Heart left ventricle (tissue), 16 donors: Measurements from ENCODE around the gene EXPH5. TPM values are rescaled to one million over a fixed set of nuclear protein-coding genes. Genes with fewer than 3 reads are reported as not detected.

Experiments used
- ATAC-seq, 4 donors: fragments of 200-7000 bp; cut with Tn5 transposase; one replicate each; pipeline ENCODE4 v1.9.1; 2020 to 2022; ENCODE audit warnings: moderate library complexity in 4 of 4, mild to moderate bottlenecking in 3 of 4, moderate number of reproducible peaks in 1 of 4
- DNase-seq, 5 donors: peaks; one replicate each; pipeline ENCODE4 v3.0.0-alpha.2; 2020
- H3K27ac ChIP-seq, 12 donors: fragments of 200-600 bp; sonication (generic) in 4 of 12; one replicate each; pipeline versions ENCODE4 v1.5.0 to v1.8.0; 2016 to 2022; ENCODE audit warnings: mild to moderate bottlenecking in 2 of 12
- H3K27me3 ChIP-seq, 9 donors: fragments of 200-600 bp; sonication (generic) in 2 of 9; one replicate each; pipeline versions ENCODE4 v1.5.1 to v1.8.0; 2016 to 2022; ENCODE audit warnings: mild to moderate bottlenecking in 3 of 9
- H3K36me3 ChIP-seq, 9 donors: fragments of 200-600 bp; sonication (generic) in 2 of 9; one replicate each; pipeline versions ENCODE4 v1.5.0 to v1.8.0; 2018 to 2022; ENCODE audit warnings: mild to moderate bottlenecking in 2 of 9
- H3K4me1 ChIP-seq, 12 donors: fragments of 200-600 bp; sonication (generic) in 4 of 12; one replicate each; pipeline versions ENCODE4 v1.5.0 to v1.8.0; 2016 to 2022; ENCODE audit warnings: mild to moderate bottlenecking in 3 of 12
- H3K4me3 ChIP-seq, 12 donors: fragments of 200-600 bp; sonication (generic) in 4 of 12; one replicate each; pipeline versions ENCODE4 v1.5.0 to v1.8.0; 2017 to 2022; ENCODE audit warnings: mild to moderate bottlenecking in 9 of 12, moderate library complexity in 4 of 12
- H3K9me3 ChIP-seq, 12 donors: fragments of 200-600 bp; sonication (generic) in 4 of 12; one replicate each; pipeline versions ENCODE4 v1.5.0 to v1.8.0; 2016 to 2022; ENCODE audit warnings: mild to moderate bottlenecking in 1 of 12
- POLR2A ChIP-seq, 2 donors: fragments of 450-650 bp; IDR thresholded peaks; one replicate each; pipeline ENCODE4 v1.6.1; 2017; ENCODE audit warnings: antibody characterized with exemption in 2 of 2, mild to moderate bottlenecking in 2 of 2, moderate library complexity in 2 of 2
- WGBS, 4 donors: extraction: QIAGEN DNeasy Blood & Tissue Kit in 2 of 4; methylation state at CpG; one replicate each; pipeline versions ENCODE4 v1.1.5 to v1.1.7; 2013 to 2018; 5-methylcytosine and 5-hydroxymethylcytosine counted together
- intact Hi-C, 10 donors: fragments of 100-400 bp; cut with DNase I; formaldehyde crosslinking; loops; one replicate each; pipeline versions ENCODE4 v1.11.1 to v1.14.2; 2022
- polyA plus RNA-seq, 2 donors: library from polyadenylated mRNA; stranded (reverse); fragments of 200-250 nt; gene quantifications; one replicate each; pipeline ENCODE4 v1.2.3, GENCODE V29; 2013
- total RNA-seq, 9 donors: library from RNA; depleted of rRNA in 2 of 9; stranded (reverse); fragments of >200 nt in 2 of 9; fragmentation: NEBNext Ultra II Directional in 3 of 9; extraction: Animal tissue kit (Norgen Biotek cat#: 25700) in 3 of 9; gene quantifications; one replicate each; pipeline versions ENCODE4 v1.1.0 to v1.2.4, GENCODE V29; 2016 to 2023
- TF ChIP-seq, protein P1 (sequence below), 12 donors: fragments of 200-600 bp; sonication (generic) in 4 of 12; IDR thresholded peaks; one replicate each; pipeline versions ENCODE4 v1.5.0 to v1.8.0; 2018 to 2022; ENCODE audit warnings: antibody characterized with exemption in 12 of 12, mild to moderate bottlenecking in 5 of 12
- donor health status: ischemic (EF 13 %, LVEDD 7.1; RV severe dilation, severe dysfunction).
- donor health status: healthy with polysubstance abuse.
- donor health status: DM: no; HTN: yes; CAD: no.
- donor health status: DM: no; HTN: no; CAD: no.
- donor health status: ischemic (EF 25% LVEDD 6.9; RV normal size, moderate dysfunction).
- donor health status: ischemic (EF 25% LVEDD 5.7; RV mildly dilated, moderate dysfunction).
- donor health status: healthy.
- donor health status: DM: yes; HTN: yes; CAD: no.
- donor health status: ischemic (EF 35%, LVEDD 5.7; RV mildly dilated, moderate dysfunction).
- donor health status: nonischemic (EF 11% LVEDD 7.7; RV severe dilation, severe dysfunction).
- donor health status: DM: yes; HTN: yes; CAD: no.
- donor health status: PGD.
- donor health status: ischemic (EF 29% LVEDD 5.4; RV normal size, mild dysfunction).
- donor health status: nonischemic (EF 23%, LVEDD 6.1; RV moderate dilation, normal function).

Gene EXPH5
- total and polyA plus RNA-seq, 11 donors: 0.14 to 4.2 (median 1.1) TPM

- 81 to 93% (median 90%) methylated on average over 1 to 2 of the region's 2 CpGs for WGBS, 4 donors
- Histone ChIP-seq H3K4me3 (no peak overlapping the region), H3K27me3 (no peaks in the 10 kb centered on the region), H3K27ac (no peak overlapping the region), H3K9me3 (peaks cover 0 to 6% (median 0%) of the 10 kb centered on the region in 12 donors), H3K36me3 (no peaks in the 10 kb centered on the region), H3K4me1 (no peaks in the 10 kb centered on the region)
- TF ChIP-seq, protein P1, sequence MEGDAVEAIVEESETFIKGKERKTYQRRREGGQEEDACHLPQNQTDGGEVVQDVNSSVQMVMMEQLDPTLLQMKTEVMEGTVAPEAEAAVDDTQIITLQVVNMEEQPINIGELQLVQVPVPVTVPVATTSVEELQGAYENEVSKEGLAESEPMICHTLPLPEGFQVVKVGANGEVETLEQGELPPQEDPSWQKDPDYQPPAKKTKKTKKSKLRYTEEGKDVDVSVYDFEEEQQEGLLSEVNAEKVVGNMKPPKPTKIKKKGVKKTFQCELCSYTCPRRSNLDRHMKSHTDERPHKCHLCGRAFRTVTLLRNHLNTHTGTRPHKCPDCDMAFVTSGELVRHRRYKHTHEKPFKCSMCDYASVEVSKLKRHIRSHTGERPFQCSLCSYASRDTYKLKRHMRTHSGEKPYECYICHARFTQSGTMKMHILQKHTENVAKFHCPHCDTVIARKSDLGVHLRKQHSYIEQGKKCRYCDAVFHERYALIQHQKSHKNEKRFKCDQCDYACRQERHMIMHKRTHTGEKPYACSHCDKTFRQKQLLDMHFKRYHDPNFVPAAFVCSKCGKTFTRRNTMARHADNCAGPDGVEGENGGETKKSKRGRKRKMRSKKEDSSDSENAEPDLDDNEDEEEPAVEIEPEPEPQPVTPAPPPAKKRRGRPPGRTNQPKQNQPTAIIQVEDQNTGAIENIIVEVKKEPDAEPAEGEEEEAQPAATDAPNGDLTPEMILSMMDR (IDR thresholded peaks at IDR 0.05): no peak
- TF ChIP-seq POLR2A (IDR thresholded peaks at IDR 0.05): no peak
- no peak for ATAC-seq
- intact Hi-C loops: no loop called here
- DNase-seq: no peak
These were observed 35.2 kb upstream of the EXPH5 start for GRCh38 chr11:108628812-108629211.

- Histone ChIP-seq H3K9me3 (peaks cover 0 to 6% (median 0%) of the 10 kb centered on the region in 12 donors), H3K27me3 (no peaks in the 10 kb centered on the region), H3K4me1 (no peaks in the 10 kb centered on the region), H3K27ac (no peak overlapping the region), H3K36me3 (no peaks in the 10 kb centered on the region), H3K4me3 (no peak overlapping the region)
- no peak for DNase-seq
- 92 to 95% (median 94%) methylated on average over 7 to 10 of the region's 10 CpGs for WGBS, 4 donors
- no peak for TF ChIP-seq POLR2A (IDR thresholded peaks at IDR 0.05)
- TF ChIP-seq, protein P1 (IDR thresholded peaks at IDR 0.05): no peak
- intact Hi-C loops: no loop called here
- ATAC-seq: no peak
These were observed 34.8 kb upstream of the EXPH5 start for GRCh38 chr11:108628326-108628725.

DNA sequence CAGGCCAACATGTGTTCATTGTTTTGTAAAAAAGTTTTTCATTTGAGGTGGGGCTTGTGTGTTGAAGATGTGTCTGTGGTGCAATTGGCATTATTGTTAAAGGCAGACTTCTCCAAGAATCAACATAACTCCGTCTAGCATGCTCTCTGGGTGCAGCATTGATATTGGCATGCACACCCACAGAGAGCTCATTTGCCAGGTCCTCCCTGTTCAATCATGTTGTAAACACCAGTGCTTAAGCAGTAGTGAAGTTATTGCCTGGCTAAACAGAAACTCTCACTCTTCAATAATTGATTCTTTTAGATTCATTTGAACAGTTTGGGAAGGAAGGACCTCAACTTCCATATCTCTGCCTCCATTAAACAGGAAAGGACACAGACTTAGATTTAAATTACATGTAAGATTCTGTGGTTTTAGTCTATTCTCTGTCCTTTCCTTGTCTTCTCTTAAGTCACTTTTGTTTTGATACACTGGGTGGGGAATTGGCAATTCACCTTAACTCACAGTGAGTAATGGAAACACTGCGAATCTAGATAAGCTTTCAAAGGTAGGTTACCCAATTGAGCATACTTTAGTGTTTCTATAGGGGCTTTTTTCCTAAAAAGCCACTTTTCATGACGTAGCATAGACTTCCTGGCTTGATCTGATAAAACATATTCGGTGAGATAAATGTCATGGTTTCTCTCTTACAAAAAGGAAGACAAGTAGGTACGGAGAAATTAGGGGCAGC is 30.8 kb upstream of the EXPH5 start:
- Histone ChIP-seq H3K4me1 (no peaks in the 10 kb centered on the region), H3K27ac (no peak overlapping the region), H3K27me3 (no peaks in the 10 kb centered on the region), H3K9me3 (peaks cover 0 to 6% (median 0%) of the 10 kb centered on the region in 12 donors), H3K36me3 (no peaks in the 10 kb centered on the region), H3K4me3 (no peak overlapping the region)
- intact Hi-C loops: no loop called here
- ATAC-seq: no peak
- 63 to 69% (median 67%) methylated on average over 5 of the region's 5 CpGs for WGBS, 4 donors
- TF ChIP-seq POLR2A (IDR thresholded peaks at IDR 0.05): no peak
- TF ChIP-seq, protein P1 (IDR thresholded peaks at IDR 0.05): no peak
- no peak for DNase-seq

DNA sequence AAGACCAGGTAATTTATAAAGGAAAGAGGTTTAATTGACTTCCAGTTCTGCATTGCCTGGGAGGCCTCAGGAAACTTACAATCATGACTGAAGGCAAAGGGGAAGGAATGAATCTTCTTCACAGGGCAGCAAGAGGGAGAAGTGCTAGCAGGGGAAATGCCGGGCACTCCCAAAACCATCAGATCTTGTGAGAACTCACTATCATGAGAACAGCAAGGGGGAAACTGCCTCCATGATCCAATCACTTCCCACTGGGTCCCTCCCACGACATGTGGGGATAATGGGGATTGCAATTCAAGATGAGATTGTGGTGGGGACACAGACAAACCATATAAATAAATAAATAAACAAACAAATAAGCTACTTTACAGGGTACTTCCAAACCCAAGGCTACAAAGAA is 28.8 kb upstream of the EXPH5 start:
- Histone ChIP-seq H3K4me1 (no peaks in the 10 kb centered on the region), H3K4me3 (no peak overlapping the region), H3K27ac (no peak overlapping the region), H3K9me3 (no peaks in the 10 kb centered on the region), H3K36me3 (no peaks in the 10 kb centered on the region), H3K27me3 (peaks cover 0 to 3% (median 0%) of the 10 kb centered on the region in 9 donors)
- intact Hi-C loops: no loop called here
- TF ChIP-seq, protein P1 (IDR thresholded peaks at IDR 0.05): no peak
- TF ChIP-seq POLR2A (IDR thresholded peaks at IDR 0.05): no peak
- no peak for ATAC-seq
- DNase-seq: no peak
- WGBS, 4 donors: 45 to 53% (median 50%) methylated on average over 2 of the region's 2 CpGs
